Measurements from ENCODE around the gene SLC47A2.

DNA sequence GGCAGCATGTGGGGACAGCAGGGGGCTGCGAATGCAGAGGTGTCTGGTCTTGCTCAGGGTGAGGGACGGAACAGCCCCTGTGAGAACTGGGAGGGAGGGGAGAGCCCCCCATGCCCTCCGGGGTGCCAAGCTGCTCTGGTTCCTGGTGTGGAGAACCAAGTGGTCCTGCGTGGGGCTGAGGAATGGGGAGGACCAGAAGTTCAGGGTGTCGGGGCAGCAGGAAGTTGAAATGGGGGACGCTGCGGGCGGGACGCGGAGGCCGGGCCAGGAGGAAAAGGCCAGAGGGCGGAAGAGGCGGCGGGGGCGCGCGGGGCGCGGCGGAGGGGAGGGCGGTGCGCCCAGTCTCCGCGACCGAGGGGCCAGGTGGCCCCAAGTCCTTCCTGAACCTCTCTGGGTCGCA is 28.1 kb upstream of the SLC47A2 start:
- TF ChIP-seq, protein P1, sequence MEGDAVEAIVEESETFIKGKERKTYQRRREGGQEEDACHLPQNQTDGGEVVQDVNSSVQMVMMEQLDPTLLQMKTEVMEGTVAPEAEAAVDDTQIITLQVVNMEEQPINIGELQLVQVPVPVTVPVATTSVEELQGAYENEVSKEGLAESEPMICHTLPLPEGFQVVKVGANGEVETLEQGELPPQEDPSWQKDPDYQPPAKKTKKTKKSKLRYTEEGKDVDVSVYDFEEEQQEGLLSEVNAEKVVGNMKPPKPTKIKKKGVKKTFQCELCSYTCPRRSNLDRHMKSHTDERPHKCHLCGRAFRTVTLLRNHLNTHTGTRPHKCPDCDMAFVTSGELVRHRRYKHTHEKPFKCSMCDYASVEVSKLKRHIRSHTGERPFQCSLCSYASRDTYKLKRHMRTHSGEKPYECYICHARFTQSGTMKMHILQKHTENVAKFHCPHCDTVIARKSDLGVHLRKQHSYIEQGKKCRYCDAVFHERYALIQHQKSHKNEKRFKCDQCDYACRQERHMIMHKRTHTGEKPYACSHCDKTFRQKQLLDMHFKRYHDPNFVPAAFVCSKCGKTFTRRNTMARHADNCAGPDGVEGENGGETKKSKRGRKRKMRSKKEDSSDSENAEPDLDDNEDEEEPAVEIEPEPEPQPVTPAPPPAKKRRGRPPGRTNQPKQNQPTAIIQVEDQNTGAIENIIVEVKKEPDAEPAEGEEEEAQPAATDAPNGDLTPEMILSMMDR (conservative IDR thresholded peaks at IDR 0.05 in 1 of 2, IDR thresholded peaks at IDR 0.05 in 1 of 2; ENCODE audit: low read depth in 1 of 2, low read length in 2 of 2): no peak
- no peak for TF ChIP-seq EZH2 (IDR thresholded peaks at IDR 0.05; ENCODE audit: low read length, missing control alignments)
